NCI-H1694 treated with DMSO at 0.1 percent for 48 hours (cell line): ENCODE data around the gene SMAD9.

Source experiments
- DNase-seq: peaks from one replicate; lab custom pipeline; 2025; lab: John Stamatoyannopoulos, UW

Gene SMAD9

GRCh38 chr13:36862722-36863121 lies 57.3 kb downstream of the SMAD9 start:
- no peak for DNase-seq

GRCh38 chr13:36862002-36862685 lies 57.9 kb downstream of the SMAD9 start:
- no peak for DNase-seq

- no peak for DNase-seq
Observed at GRCh38 chr13:36859259-36859658, 60.8 kb downstream of the SMAD9 start.

- peak; percentile 67 for DNase-seq
Observed at GRCh38 chr13:36858290-36858689, 61.7 kb downstream of the SMAD9 start.

GRCh38 chr13:36857253-36857652 lies 62.8 kb downstream of the SMAD9 start:
- DNase-seq = no peak

- peak; percentile 20 for DNase-seq
Observed at GRCh38 chr13:36850790-36851438, 69.1 kb downstream of the SMAD9 start.

- no peak for DNase-seq
Observed at GRCh38 chr13:36848199-36848982, 71.6 kb downstream of the SMAD9 start.

- DNase-seq = no peak
Observed at GRCh38 chr13:36847606-36848005, 72.4 kb downstream of the SMAD9 start.

- DNase-seq = no peak
Observed at GRCh38 chr13:36841391-36841790, 78.6 kb downstream of the SMAD9 start.

- no peak for DNase-seq
Observed at GRCh38 chr13:36840718-36841250, 79.3 kb downstream of the SMAD9 start.

GRCh38 chr13:36839981-36840380 lies 80.1 kb downstream of the SMAD9 start:
- DNase-seq = no peak

GRCh38 chr13:36839281-36839680 lies 80.8 kb downstream of the SMAD9 start:
- DNase-seq = no peak

- DNase-seq = no peak
Observed at GRCh38 chr13:36837354-36838092, 82.5 kb downstream of the SMAD9 start.

- no peak for DNase-seq
Observed at GRCh38 chr13:36834299-36834698, 85.7 kb downstream of the SMAD9 start.

- no peak for DNase-seq
Observed at GRCh38 chr13:36831291-36831690, 88.7 kb downstream of the SMAD9 start.

GRCh38 chr13:36829753-36830152 lies 90.3 kb downstream of the SMAD9 start:
- DNase-seq = no peak

GRCh38 chr13:36822785-36823184 lies 97.3 kb downstream of the SMAD9 start:
- DNase-seq = no peak

GRCh38 chr13:36820222-36820621 lies 99.8 kb downstream of the SMAD9 start:
- DNase-seq = no peak

GRCh38 chr13:36819739-36820090 lies 100.3 kb downstream of the SMAD9 start:
- DNase-seq = peak; percentile 25

GRCh38 chr13:36818804-36819738 lies 101.0 kb downstream of the SMAD9 start, which contains the start of gene RFXAP:
Gene RFXAP, plus strand, starts transcription at chr13:36819222. Its CDS starts 136 bp downstream, at chr13:36819358.
- peak; percentile 56 for DNase-seq
